Transverse colon (tissue), 4 donors: ENCODE results near the gene STK10.

Source experiments
- CTCF ChIP-seq, 5 experiments: fragments of 200-600 bp in 3 of 5; fragments of 450-650 bp in 2 of 5; sonication (generic) in 3 of 5; IDR thresholded peaks; 1 replicate in 2 of 5; 2 replicates in 3 of 5; pipeline ENCODE4 v1.5.1; 2016 to 2017; ENCODE audit warnings: antibody characterized with exemption in 5 of 5, inconsistent platforms in 3 of 5, mild to moderate bottlenecking in 2 of 5, moderate library complexity in 1 of 5
- POLR2A ChIP-seq: fragments of 450-650 bp; IDR thresholded peaks from one replicate; pipeline ENCODE4 v1.6.1; 2016; ENCODE audit warnings: antibody characterized with exemption, mild to moderate bottlenecking, moderate library complexity
- POLR2AphosphoS5 ChIP-seq, 3 donors: sonication (generic); formaldehyde crosslinking; IDR thresholded peaks; one replicate each; pipeline ENCODE4 v1.6.1; 2016; ENCODE audit warnings: antibody characterized with exemption in 3 of 3

- TF ChIP-seq CTCF (IDR thresholded peaks at IDR 0.05) (no peak), POLR2A (no peak), POLR2AphosphoS5 (IDR thresholded peaks at IDR 0.05) (no peak)
These were observed 39.0 kb downstream of the STK10 start for GRCh38 chr5:172149073-172149472.
